IMR-90 (cell line): ENCODE data around the gene MAP3K1. TPM values are rescaled to one million over a fixed set of nuclear protein-coding genes. Genes with fewer than 3 reads are reported as not detected.
A peak's percentile ranks its signal among the peaks of the same experiment; 100 is the strongest.

Experiments
- ATAC-seq: fragments of 200-7000 bp; cut with Tn5 transposase; 2 replicates; pipeline ENCODE4 v1.9.1; 2020; ENCODE audit warnings: low read depth, mild to moderate bottlenecking, moderate library complexity
- BruUV-seq: library from RNA; stranded (reverse); fragments of 400-500 nt; replicated peaks from 2 replicates; lab custom pipeline; 2021; lab: Mats Ljungman, UMichigan
- CTCF ChIA-PET: fragments of 300-600 bp; formaldehyde crosslinking; extraction: SDS; loops from one replicate; lab custom pipeline; 2021; ENCODE audit warnings: antibody characterized with exemption; lab: Yijun Ruan, JAX
- POLR2A ChIA-PET: fragments of 300-600 bp; sonication (Branson Sonifier 250); formaldehyde crosslinking; loops from one replicate; lab custom pipeline; 2022; ENCODE audit warnings: antibody characterized with exemption; ENCODE audit not compliant: unreplicated experiment; lab: Charles Lee
- DNase-seq: peaks from one replicate; pipeline ENCODE4 v3.0.0; 2013
- H2AFZ ChIP-seq: replicated peaks from 2 replicates; pipeline ENCODE3; 2013; ENCODE audit warnings: low read length, mild to moderate bottlenecking; ENCODE audit not compliant: poor library complexity
- H2AK5ac ChIP-seq: 2 replicates; pipeline ENCODE4 v1.6.1; 2013; ENCODE audit warnings: low read depth, low read length, inconsistent platforms
- H2AK9ac ChIP-seq: replicated peaks from 2 replicates; pipeline ENCODE3; 2013; ENCODE audit warnings: mild to moderate bottlenecking, low read depth, low read length, moderate library complexity; ENCODE audit not compliant: poor library complexity
- H2BK120ac ChIP-seq: 2 replicates; pipeline ENCODE4 v1.6.1; 2013; ENCODE audit warnings: low read depth, low read length, inconsistent platforms
- H2BK15ac ChIP-seq: 3 replicates; pipeline ENCODE4 v1.6.1; 2013; ENCODE audit warnings: low read depth, low read length, inconsistent platforms
- H2BK20ac ChIP-seq: 2 replicates; pipeline ENCODE4 v1.6.1; 2013; ENCODE audit warnings: low read depth, mild to moderate bottlenecking, inconsistent platforms, low read length, moderate library complexity
- H2BK5ac ChIP-seq: 2 replicates; pipeline ENCODE4 v1.6.1; 2013; ENCODE audit warnings: mild to moderate bottlenecking, low read depth, low read length, inconsistent platforms; ENCODE audit not compliant: poor library complexity, severe bottlenecking
- H3K14ac ChIP-seq: replicated peaks from 2 replicates; pipeline ENCODE4 v1.6.1; 2013; ENCODE audit warnings: low read depth, low read length, inconsistent platforms
- H3K18ac ChIP-seq: 2 replicates; pipeline ENCODE4 v1.6.1; 2013; ENCODE audit warnings: low read depth, low read length, control low read depth
- H3K23ac ChIP-seq: 2 replicates; pipeline ENCODE4 v1.6.1; 2013; ENCODE audit warnings: low read depth, low read length, inconsistent platforms
- H3K27ac ChIP-seq: 2 replicates; pipeline ENCODE4 v1.5.1; 2013; ENCODE audit warnings: mild to moderate bottlenecking, control low read depth, low read length; ENCODE audit not compliant: insufficient read depth
- H3K27me3 ChIP-seq: 2 replicates; pipeline ENCODE4 v1.6.1; 2013; ENCODE audit warnings: low read length; ENCODE audit not compliant: control insufficient read depth, insufficient read depth
- H3K36me3 ChIP-seq: 2 replicates; pipeline ENCODE4 v1.6.1; 2013; ENCODE audit warnings: low read length, mixed read lengths; ENCODE audit not compliant: control insufficient read depth, insufficient read depth
- H3K4ac ChIP-seq: 2 replicates; pipeline ENCODE4 v1.6.1; 2013; ENCODE audit warnings: low read depth, low read length, inconsistent platforms
- H3K4me1 ChIP-seq: 2 replicates; pipeline ENCODE4 v1.6.1; 2013; ENCODE audit warnings: low read length, mixed read lengths; ENCODE audit not compliant: control insufficient read depth, insufficient read depth
- H3K4me2 ChIP-seq: 2 replicates; pipeline ENCODE4 v1.6.1; 2013; ENCODE audit warnings: low read depth, mild to moderate bottlenecking, control low read depth, low read length, moderate library complexity
- H3K4me3 ChIP-seq: 2 replicates; pipeline ENCODE4 v1.5.1; 2013; ENCODE audit warnings: low read depth, mild to moderate bottlenecking, control low read depth, low read length, moderate library complexity; ENCODE audit not compliant: insufficient read depth
- H3K56ac ChIP-seq: 2 replicates; pipeline ENCODE4 v1.6.1; 2013; ENCODE audit warnings: low read length, inconsistent platforms; ENCODE audit not compliant: insufficient read depth; ENCODE audit errors: extremely low read depth
- H3K79me1 ChIP-seq, 2 experiments: 2 replicates each; pipeline ENCODE4 v1.6.1; 2013; ENCODE audit warnings: low read length in 2 of 2, inconsistent platforms in 1 of 2, low read depth in 1 of 2
- H3K9ac ChIP-seq: 2 replicates; pipeline ENCODE4 v1.6.1; 2013; ENCODE audit warnings: low read depth, low read length, control low read depth
- H3K9me1 ChIP-seq: 2 replicates; pipeline ENCODE4 v1.6.1; 2013; ENCODE audit warnings: low read length, inconsistent platforms; ENCODE audit not compliant: insufficient read depth
- H3K9me3 ChIP-seq: 2 replicates; pipeline ENCODE4 v1.6.1; 2013; ENCODE audit warnings: low read length; ENCODE audit not compliant: control insufficient read depth, insufficient read depth
- H4K20me1 ChIP-seq: 2 replicates; pipeline ENCODE4 v1.6.1; 2013; ENCODE audit warnings: low read length, inconsistent platforms; ENCODE audit not compliant: insufficient read depth
- H4K5ac ChIP-seq: 2 replicates; pipeline ENCODE4 v1.6.1; 2013; ENCODE audit warnings: mild to moderate bottlenecking, low read depth, low read length, control low read depth
- H4K8ac ChIP-seq, 2 experiments: 2 replicates each; pipeline ENCODE4 v1.6.1; 2013; ENCODE audit warnings: low read depth in 2 of 2, low read length in 2 of 2, control low read depth in 1 of 2, inconsistent platforms in 1 of 2
- H4K91ac ChIP-seq: 2 replicates; pipeline ENCODE4 v1.6.1; 2013; ENCODE audit warnings: low read depth, low read length, inconsistent platforms; ENCODE audit not compliant: insufficient read depth
- CEBPB ChIP-seq: IDR thresholded peaks from 2 replicates; pipeline ENCODE4 v1.6.1; 2012; ENCODE audit warnings: low read depth, low read length, improper control_type of control experiment
- MAFK ChIP-seq: IDR thresholded peaks from 2 replicates; pipeline ENCODE4 v1.6.1; 2012; ENCODE audit warnings: low read depth, low read length, improper control_type of control experiment
- NFE2L2 ChIP-seq: fragments of 150-350 bp; IDR thresholded peaks from 2 replicates; pipeline ENCODE4 v1.6.1; 2016; ENCODE audit warnings: low read depth, mild to moderate bottlenecking, low read length
- WGBS, 2 experiments: methylation state at CpG; one replicate each; pipeline versions ENCODE4 v1.1.5 to v1.1.7; 2013; ENCODE audit warnings: missing lambda C conversion rate in 2 of 2; ENCODE audit not compliant: insufficient read length in 1 of 2; ENCODE audit errors: extremely low coverage in 2 of 2; 5-methylcytosine and 5-hydroxymethylcytosine counted together
- dilution Hi-C: fragments of 300-500 bp; cut with HindIII; formaldehyde crosslinking; loops from one replicate; pipeline ENCODE4 v1.14.3; 2018; ENCODE audit warnings: low sequenced_read_pairs; ENCODE audit not compliant: unreplicated experiment
- in situ Hi-C: fragments of 300-500 bp; cut with MboI; formaldehyde crosslinking; loops from 3 replicates; pipeline ENCODE4 v1.14.3; 2019; ENCODE audit warnings: low sequenced_read_pairs, inconsistent platforms, mixed read lengths
- intact Hi-C: fragments of 100-400 bp; cut with micrococcal nuclease; formaldehyde crosslinking; loops from 2 replicates; pipeline ENCODE4 v1.10.0; 2022
- polyA plus RNA-seq, 3 experiments: library from polyadenylated mRNA; depleted of rRNA; stranded (reverse); fragments of >200 nt; gene quantifications; 2 replicates each; pipeline ENCODE4 v1.2.3, GENCODE V29; 2012; ENCODE audit warnings: low replicate concordance in 1 of 3
- total RNA-seq: library from RNA; depleted of rRNA; stranded (reverse); fragments of >200 nt; gene quantifications from 2 replicates; pipeline ENCODE4 v1.2.3, GENCODE V29; 2012

Gene MAP3K1
- total and polyA plus RNA-seq, 2 of the 4 experiments (the other 2 are of a cell fraction): 3.8 to 18.8 TPM

GRCh38 chr5:56812110-56812509 lies 3.2 kb upstream of the MAP3K1 start:
- Histone ChIP-seq H2AK9ac (no peak overlapping the region), H2BK120ac (no peak overlapping the region), H3K4ac (no peak overlapping the region), H2BK20ac (no peak overlapping the region), H3K4me2 (no peak overlapping the region), H3K27me3 (no peaks in the 10 kb centered on the region), H3K23ac (no peak overlapping the region), H3K79me1 (no peaks in the 10 kb centered on the region), H3K14ac (no peak overlapping the region), H2BK5ac (no peak overlapping the region), H4K91ac (no peak overlapping the region), H3K18ac (no peak overlapping the region), H2AK5ac (no peak overlapping the region), H4K8ac (no peak overlapping the region), H3K9me1 (no peaks in the 10 kb centered on the region), H3K4me3 (no peak overlapping the region), H3K9ac (no peak overlapping the region), H2BK15ac (no peak overlapping the region), H3K4me1 (no peaks in the 10 kb centered on the region), H3K27ac (no peak overlapping the region), H3K9me3 (no peaks in the 10 kb centered on the region), H3K56ac (no peak overlapping the region), H2AFZ (no peak overlapping the region), H4K20me1 (no peaks in the 10 kb centered on the region), H3K36me3 (no peaks in the 10 kb centered on the region), H4K5ac (no peak overlapping the region)
- ChIA-PET CTCF (interaction anchor here (0.6 kb wide), 1 partner anchor 384 kb away, joined by 3 read pairs; no protein-coding TSS in a partner anchor), POLR2A (no interaction called here)
- no peak for ATAC-seq
- in situ Hi-C loops (no loop called here), intact Hi-C loops (no loop called here), dilution Hi-C loops (no loop called here)
- TF ChIP-seq CEBPB (no peak), MAFK (peak; percentile 43; the same call in 1 of the 2 replicates), NFE2L2 (peak; percentile 78)
- BruUV-seq: no TSS peak
- peak; percentile 29 for DNase-seq
- no CpG with 5 or more reads among the region's 1 CpG for WGBS, 2 experiments
